K562 (cell line): ENCODE data around the gene NCOA3. TPM values are rescaled to one million over a fixed set of nuclear protein-coding genes. Genes with fewer than 3 reads are reported as not detected.

Experiments
- BRF1 ChIP-seq: IDR thresholded peaks from 3 replicates; pipeline ENCODE4 v1.6.1; 2011; ENCODE audit warnings: borderline replicate concordance, mild to moderate bottlenecking; ENCODE audit not compliant: insufficient read length; ENCODE audit errors: extremely low read depth
- CC2D1A ChIP-seq: fragments of 450-650 bp; IDR thresholded peaks from 2 replicates; pipeline ENCODE4 v1.6.1; 2017; ENCODE audit warnings: mild to moderate bottlenecking
- EP400 ChIP-seq: fragments of 450-650 bp; IDR thresholded peaks from 2 replicates; pipeline ENCODE4 v1.6.1; 2017; ENCODE audit warnings: antibody characterized with exemption, mild to moderate bottlenecking, moderate library complexity
- GABPB1 ChIP-seq: sonication (generic); formaldehyde crosslinking; IDR thresholded peaks from 2 replicates; pipeline ENCODE4 v1.8.0; 2022; ENCODE audit warnings: mild to moderate bottlenecking, missing genetic modification reagents
- HNRNPL ChIP-seq: fragments of 200-400 bp; formaldehyde crosslinking; IDR thresholded peaks from 2 replicates; pipeline ENCODE4 v1.6.1; 2017; ENCODE audit warnings: low read depth, mild to moderate bottlenecking, low read length
- KHSRP ChIP-seq: fragments of 450-650 bp; IDR thresholded peaks from 2 replicates; pipeline ENCODE4 v1.6.1; 2017
- MLLT1 ChIP-seq, 2 experiments: fragments of 450-650 bp; IDR thresholded peaks; 2 replicates each; pipeline ENCODE4 v1.6.1; 2016
- MTA2 ChIP-seq: fragments of 450-650 bp; IDR thresholded peaks from 2 replicates; pipeline ENCODE4 v1.6.1; 2016; ENCODE audit warnings: low read depth
- NFIC ChIP-seq: fragments of 450-650 bp; IDR thresholded peaks from 2 replicates; pipeline ENCODE4 v1.6.1; 2017; ENCODE audit warnings: mild to moderate bottlenecking, inconsistent platforms
- PHB2 ChIP-seq: fragments of 450-650 bp; IDR thresholded peaks from 2 replicates; pipeline ENCODE4 v1.6.1; 2017; ENCODE audit warnings: low read depth
- PML ChIP-seq: IDR thresholded peaks from 2 replicates; pipeline ENCODE4 v1.6.1; 2012; ENCODE audit warnings: low read length, inconsistent platforms
- SMARCA4 ChIP-seq: fragments of 450-650 bp; IDR thresholded peaks from 2 replicates; pipeline ENCODE4 v1.6.1; 2016
- U2AF2 ChIP-seq: fragments of 200-400 bp; formaldehyde crosslinking; optimal IDR thresholded peaks from 2 replicates; pipeline ENCODE3; 2017; ENCODE audit warnings: low read depth, mild to moderate bottlenecking, low read length
- ZC3H4 ChIP-seq: sonication (generic); formaldehyde crosslinking; IDR thresholded peaks from 2 replicates; pipeline ENCODE4 v1.9.0; 2021; ENCODE audit warnings: missing genetic modification reagents, borderline replicate concordance
- ZNF212 ChIP-seq: fragments of 450-650 bp; formaldehyde crosslinking; IDR thresholded peaks from 2 replicates; pipeline ENCODE4 v1.4.0; 2020; ENCODE audit warnings: mild to moderate bottlenecking
- polyA plus RNA-seq, 8 experiments: library from polyadenylated mRNA; depleted of rRNA in 4 of 8; stranded (reverse) in 5 of 8; unstranded in 3 of 8; fragments of >200 nt; fragmentation: Nextera tagmentation in 2 of 8; fragmentation: Illumina TruSeq in 1 of 8; extraction: Ambion mirVana in 2 of 8; extraction: Trizol in 1 of 8; gene quantifications; 2 replicates each; pipeline versions ENCODE4 v1.2.1 to v1.2.3, GENCODE V29; 2011 to 2014; ENCODE audit warnings: inconsistent platforms in 1 of 8, missing spikeins in 1 of 8
- total RNA-seq, 7 experiments: library from RNA; depleted of rRNA in 6 of 7; stranded (reverse); fragments of >200 nt in 6 of 7; fragmentation: Illumina TruSeq in 2 of 7; extraction: Trizol in 2 of 7; gene quantifications; 2 replicates each; pipeline versions ENCODE4 v1.2.1 to v1.2.3, GENCODE V29; 2011 to 2021; ENCODE audit warnings: low replicate concordance in 1 of 7
- TF ChIP-seq, protein P1 (sequence below), 2 experiments: fragments of 150-350 bp in 1 of 2; IDR thresholded peaks; 2 replicates each; pipeline ENCODE4 v1.6.1; 2012 to 2016; ENCODE audit warnings: low read depth in 2 of 2, low read length in 2 of 2, mild to moderate bottlenecking in 1 of 2, moderate library complexity in 1 of 2
- TF ChIP-seq, protein P2 (sequence below), 2 experiments: fragments of 450-650 bp in 1 of 2; IDR thresholded peaks; 2 replicates each; pipeline ENCODE4 v1.6.1; 2011 to 2017; ENCODE audit warnings: low read depth in 2 of 2, antibody characterized with exemption in 1 of 2, borderline replicate concordance in 1 of 2, low read length in 1 of 2, mild to moderate bottlenecking in 1 of 2, mixed read lengths in 1 of 2; ENCODE audit not compliant: control insufficient read depth in 1 of 2
- TF ChIP-seq, protein P3 (sequence below): sonication (generic); formaldehyde crosslinking; IDR thresholded peaks from 2 replicates; pipeline ENCODE4 v1.8.0; 2022; ENCODE audit warnings: mild to moderate bottlenecking, missing genetic modification reagents
- TF ChIP-seq, protein P4 (sequence below): sonication (generic); formaldehyde crosslinking; IDR thresholded peaks from 2 replicates; pipeline ENCODE4 v1.9.0; 2022; ENCODE audit warnings: mild to moderate bottlenecking, missing genetic modification reagents

Gene NCOA3
- total and polyA plus RNA-seq, 9 of the 15 experiments (the other 6 are each of a cell fraction or from before 2014, with no cell fraction given) = 3.2 to 24.3 (median 14.4) TPM

- TF ChIP-seq, protein P1, sequence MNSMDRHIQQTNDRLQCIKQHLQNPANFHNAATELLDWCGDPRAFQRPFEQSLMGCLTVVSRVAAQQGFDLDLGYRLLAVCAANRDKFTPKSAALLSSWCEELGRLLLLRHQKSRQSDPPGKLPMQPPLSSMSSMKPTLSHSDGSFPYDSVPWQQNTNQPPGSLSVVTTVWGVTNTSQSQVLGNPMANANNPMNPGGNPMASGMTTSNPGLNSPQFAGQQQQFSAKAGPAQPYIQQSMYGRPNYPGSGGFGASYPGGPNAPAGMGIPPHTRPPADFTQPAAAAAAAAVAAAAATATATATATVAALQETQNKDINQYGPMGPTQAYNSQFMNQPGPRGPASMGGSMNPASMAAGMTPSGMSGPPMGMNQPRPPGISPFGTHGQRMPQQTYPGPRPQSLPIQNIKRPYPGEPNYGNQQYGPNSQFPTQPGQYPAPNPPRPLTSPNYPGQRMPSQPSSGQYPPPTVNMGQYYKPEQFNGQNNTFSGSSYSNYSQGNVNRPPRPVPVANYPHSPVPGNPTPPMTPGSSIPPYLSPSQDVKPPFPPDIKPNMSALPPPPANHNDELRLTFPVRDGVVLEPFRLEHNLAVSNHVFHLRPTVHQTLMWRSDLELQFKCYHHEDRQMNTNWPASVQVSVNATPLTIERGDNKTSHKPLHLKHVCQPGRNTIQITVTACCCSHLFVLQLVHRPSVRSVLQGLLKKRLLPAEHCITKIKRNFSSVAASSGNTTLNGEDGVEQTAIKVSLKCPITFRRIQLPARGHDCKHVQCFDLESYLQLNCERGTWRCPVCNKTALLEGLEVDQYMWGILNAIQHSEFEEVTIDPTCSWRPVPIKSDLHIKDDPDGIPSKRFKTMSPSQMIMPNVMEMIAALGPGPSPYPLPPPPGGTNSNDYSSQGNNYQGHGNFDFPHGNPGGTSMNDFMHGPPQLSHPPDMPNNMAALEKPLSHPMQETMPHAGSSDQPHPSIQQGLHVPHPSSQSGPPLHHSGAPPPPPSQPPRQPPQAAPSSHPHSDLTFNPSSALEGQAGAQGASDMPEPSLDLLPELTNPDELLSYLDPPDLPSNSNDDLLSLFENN (IDR thresholded peaks at IDR 0.05; ENCODE audit: low read depth in 2 of 2, low read length in 2 of 2) = 0 out of 4 replicates have a peak, but pooled peaks of 1 of the 2 experiments have one; percentile 51
- TF ChIP-seq PHB2 = peak; percentile 85
- TF ChIP-seq MTA2 = peak; percentile 91
- TF ChIP-seq, protein P2, sequence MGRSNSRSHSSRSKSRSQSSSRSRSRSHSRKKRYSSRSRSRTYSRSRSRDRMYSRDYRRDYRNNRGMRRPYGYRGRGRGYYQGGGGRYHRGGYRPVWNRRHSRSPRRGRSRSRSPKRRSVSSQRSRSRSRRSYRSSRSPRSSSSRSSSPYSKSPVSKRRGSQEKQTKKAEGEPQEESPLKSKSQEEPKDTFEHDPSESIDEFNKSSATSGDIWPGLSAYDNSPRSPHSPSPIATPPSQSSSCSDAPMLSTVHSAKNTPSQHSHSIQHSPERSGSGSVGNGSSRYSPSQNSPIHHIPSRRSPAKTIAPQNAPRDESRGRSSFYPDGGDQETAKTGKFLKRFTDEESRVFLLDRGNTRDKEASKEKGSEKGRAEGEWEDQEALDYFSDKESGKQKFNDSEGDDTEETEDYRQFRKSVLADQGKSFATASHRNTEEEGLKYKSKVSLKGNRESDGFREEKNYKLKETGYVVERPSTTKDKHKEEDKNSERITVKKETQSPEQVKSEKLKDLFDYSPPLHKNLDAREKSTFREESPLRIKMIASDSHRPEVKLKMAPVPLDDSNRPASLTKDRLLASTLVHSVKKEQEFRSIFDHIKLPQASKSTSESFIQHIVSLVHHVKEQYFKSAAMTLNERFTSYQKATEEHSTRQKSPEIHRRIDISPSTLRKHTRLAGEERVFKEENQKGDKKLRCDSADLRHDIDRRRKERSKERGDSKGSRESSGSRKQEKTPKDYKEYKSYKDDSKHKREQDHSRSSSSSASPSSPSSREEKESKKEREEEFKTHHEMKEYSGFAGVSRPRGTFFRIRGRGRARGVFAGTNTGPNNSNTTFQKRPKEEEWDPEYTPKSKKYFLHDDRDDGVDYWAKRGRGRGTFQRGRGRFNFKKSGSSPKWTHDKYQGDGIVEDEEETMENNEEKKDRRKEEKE (IDR thresholded peaks at IDR 0.05; ENCODE audit: borderline replicate concordance in 1 of 2, control insufficient read depth in 1 of 2, low read depth in 2 of 2, low read length in 1 of 2) = peak in 1 of 2 experiments; percentile 42; a peak in 1 of 4 replicates
- no peak for TF ChIP-seq BRF1
- TF ChIP-seq ZNF212 (CRISPR knock-in tag) = no peak
- TF ChIP-seq SMARCA4 = peak; percentile 92
- TF ChIP-seq, protein P3, sequence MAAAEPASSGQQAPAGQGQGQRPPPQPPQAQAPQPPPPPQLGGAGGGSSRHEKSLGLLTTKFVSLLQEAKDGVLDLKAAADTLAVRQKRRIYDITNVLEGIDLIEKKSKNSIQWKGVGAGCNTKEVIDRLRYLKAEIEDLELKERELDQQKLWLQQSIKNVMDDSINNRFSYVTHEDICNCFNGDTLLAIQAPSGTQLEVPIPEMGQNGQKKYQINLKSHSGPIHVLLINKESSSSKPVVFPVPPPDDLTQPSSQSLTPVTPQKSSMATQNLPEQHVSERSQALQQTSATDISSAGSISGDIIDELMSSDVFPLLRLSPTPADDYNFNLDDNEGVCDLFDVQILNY (CRISPR knock-in tag) = no peak
- peak in 1 of 2 experiments; percentile 51; a peak in 1 of 4 replicates for TF ChIP-seq MLLT1 (IDR thresholded peaks at IDR 0.05)
- TF ChIP-seq U2AF2 = no peak
- TF ChIP-seq ZC3H4 = no peak
- TF ChIP-seq, protein P4, sequence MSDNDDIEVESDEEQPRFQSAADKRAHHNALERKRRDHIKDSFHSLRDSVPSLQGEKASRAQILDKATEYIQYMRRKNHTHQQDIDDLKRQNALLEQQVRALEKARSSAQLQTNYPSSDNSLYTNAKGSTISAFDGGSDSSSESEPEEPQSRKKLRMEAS = peak; percentile 65; the same call in 1 of the 2 replicates
- TF ChIP-seq CC2D1A = peak; percentile 81; the same call in 1 of the 2 replicates
- peak; percentile 77 for TF ChIP-seq NFIC
- no peak for TF ChIP-seq KHSRP
- no peak for TF ChIP-seq HNRNPL
- 0 out of 2 replicates have a peak, but pooled peaks have one; percentile 20 for TF ChIP-seq EP400
- TF ChIP-seq PML = peak; percentile 86
- TF ChIP-seq GABPB1 (CRISPR knock-in tag) = peak; percentile 29; the same call in 1 of the 2 replicates
Measured at GRCh38 chr20:47524015-47524784, 22.5 kb downstream of the NCOA3 start (continued).
